Heart left ventricle (tissue), 16 donors: Measurements from ENCODE around the gene MAPK10. TPM values are rescaled to one million over a fixed set of nuclear protein-coding genes. Genes with fewer than 3 reads are reported as not detected.

Experiments
- ATAC-seq, 4 donors: fragments of 200-7000 bp; cut with Tn5 transposase; one replicate each; pipeline ENCODE4 v1.9.1; 2020 to 2022; ENCODE audit warnings: moderate library complexity in 4 of 4, mild to moderate bottlenecking in 3 of 4, moderate number of reproducible peaks in 1 of 4
- DNase-seq, 5 donors: peaks; one replicate each; pipeline ENCODE4 v3.0.0-alpha.2; 2020
- H3K27ac ChIP-seq, 12 donors: fragments of 200-600 bp; sonication (generic) in 4 of 12; one replicate each; pipeline versions ENCODE4 v1.5.0 to v1.8.0; 2016 to 2022; ENCODE audit warnings: mild to moderate bottlenecking in 2 of 12
- H3K27me3 ChIP-seq, 9 donors: fragments of 200-600 bp; sonication (generic) in 2 of 9; one replicate each; pipeline versions ENCODE4 v1.5.1 to v1.8.0; 2016 to 2022; ENCODE audit warnings: mild to moderate bottlenecking in 3 of 9
- H3K36me3 ChIP-seq, 9 donors: fragments of 200-600 bp; sonication (generic) in 2 of 9; one replicate each; pipeline versions ENCODE4 v1.5.0 to v1.8.0; 2018 to 2022; ENCODE audit warnings: mild to moderate bottlenecking in 2 of 9
- H3K4me1 ChIP-seq, 12 donors: fragments of 200-600 bp; sonication (generic) in 4 of 12; one replicate each; pipeline versions ENCODE4 v1.5.0 to v1.8.0; 2016 to 2022; ENCODE audit warnings: mild to moderate bottlenecking in 3 of 12
- H3K4me3 ChIP-seq, 12 donors: fragments of 200-600 bp; sonication (generic) in 4 of 12; one replicate each; pipeline versions ENCODE4 v1.5.0 to v1.8.0; 2017 to 2022; ENCODE audit warnings: mild to moderate bottlenecking in 9 of 12, moderate library complexity in 4 of 12
- H3K9me3 ChIP-seq, 12 donors: fragments of 200-600 bp; sonication (generic) in 4 of 12; one replicate each; pipeline versions ENCODE4 v1.5.0 to v1.8.0; 2016 to 2022; ENCODE audit warnings: mild to moderate bottlenecking in 1 of 12
- CTCF ChIP-seq, 12 donors: fragments of 200-600 bp; sonication (generic) in 4 of 12; IDR thresholded peaks; one replicate each; pipeline versions ENCODE4 v1.5.0 to v1.8.0; 2018 to 2022; ENCODE audit warnings: antibody characterized with exemption in 12 of 12, mild to moderate bottlenecking in 5 of 12
- POLR2A ChIP-seq, 2 donors: fragments of 450-650 bp; IDR thresholded peaks; one replicate each; pipeline ENCODE4 v1.6.1; 2017; ENCODE audit warnings: antibody characterized with exemption in 2 of 2, mild to moderate bottlenecking in 2 of 2, moderate library complexity in 2 of 2
- WGBS, 4 donors: extraction: QIAGEN DNeasy Blood & Tissue Kit in 2 of 4; methylation state at CpG; one replicate each; pipeline versions ENCODE4 v1.1.5 to v1.1.7; 2013 to 2018; 5-methylcytosine and 5-hydroxymethylcytosine counted together
- intact Hi-C, 10 donors: fragments of 100-400 bp; cut with DNase I; formaldehyde crosslinking; loops; one replicate each; pipeline versions ENCODE4 v1.11.1 to v1.14.2; 2022
- polyA plus RNA-seq, 2 donors: library from polyadenylated mRNA; stranded (reverse); fragments of 200-250 nt; gene quantifications; one replicate each; pipeline ENCODE4 v1.2.3, GENCODE V29; 2013
- total RNA-seq, 9 donors: library from RNA; depleted of rRNA in 2 of 9; stranded (reverse); fragments of >200 nt in 2 of 9; fragmentation: NEBNext Ultra II Directional in 3 of 9; extraction: Animal tissue kit (Norgen Biotek cat#: 25700) in 3 of 9; gene quantifications; one replicate each; pipeline versions ENCODE4 v1.1.0 to v1.2.4, GENCODE V29; 2016 to 2023
- donor health status: ischemic (EF 13 %, LVEDD 7.1; RV severe dilation, severe dysfunction).
- donor health status: healthy with polysubstance abuse.
- donor health status: DM: no; HTN: yes; CAD: no.
- donor health status: DM: no; HTN: no; CAD: no.
- donor health status: ischemic (EF 25% LVEDD 6.9; RV normal size, moderate dysfunction).
- donor health status: ischemic (EF 25% LVEDD 5.7; RV mildly dilated, moderate dysfunction).
- donor health status: healthy.
- donor health status: DM: yes; HTN: yes; CAD: no.
- donor health status: ischemic (EF 35%, LVEDD 5.7; RV mildly dilated, moderate dysfunction).
- donor health status: nonischemic (EF 11% LVEDD 7.7; RV severe dilation, severe dysfunction).
- donor health status: DM: yes; HTN: yes; CAD: no.
- donor health status: PGD.
- donor health status: ischemic (EF 29% LVEDD 5.4; RV normal size, mild dysfunction).
- donor health status: nonischemic (EF 23%, LVEDD 6.1; RV moderate dilation, normal function).

The MAPK10 gene
- total and polyA plus RNA-seq, 11 donors: 0.87 to 14.1 (median 2.7) TPM

GRCh38 chr4:86368433-86368832 lies 8.6 kb upstream of the MAPK10 start:
- intact Hi-C loops: no loop called here

GRCh38 chr4:86367577-86367976 lies 7.7 kb upstream of the MAPK10 start:
- Histone ChIP-seq H3K4me1 (peaks cover 0 to 5% (median 0%) of the 10 kb centered on the region in 12 donors), H3K9me3 (peaks cover 0 to 5% (median 0%) of the 10 kb centered on the region in 12 donors), H3K27ac (no peak overlapping the region), H3K36me3 (no peaks in the 10 kb centered on the region), H3K27me3 (no peaks in the 10 kb centered on the region), H3K4me3 (no peak overlapping the region)
- DNase-seq (no peak), ATAC-seq (no peak)
- intact Hi-C loops: no loop called here
- TF ChIP-seq POLR2A (IDR thresholded peaks at IDR 0.05) (no peak), CTCF (IDR thresholded peaks at IDR 0.05) (no peak)
- WGBS, 4 donors: 34 to 54% (median 46%) methylated on average over 1 of the region's 1 CpG

More at GRCh38 chr4:86368433-86368832, 8.6 kb upstream of the MAPK10 start:
- peaks cover 0 to 10% (median 0%) of the 10 kb centered on the region in 12 donors for H3K9me3 ChIP-seq
- no peak for ATAC-seq
- H3K36me3 ChIP-seq: no peaks in the 10 kb centered on the region
- 78 to 83% (median 81%) methylated on average over 4 of the region's 4 CpGs for WGBS, 4 donors
- peaks cover 0 to 5% (median 0%) of the 10 kb centered on the region in 12 donors for H3K4me1 ChIP-seq
- no peak for TF ChIP-seq POLR2A (IDR thresholded peaks at IDR 0.05)
- H3K27ac ChIP-seq: no peak overlapping the region
- H3K4me3 ChIP-seq: no peak overlapping the region
- DNase-seq: no peak
- H3K27me3 ChIP-seq: no peaks in the 10 kb centered on the region

- Histone ChIP-seq H3K36me3 (no peaks in the 10 kb centered on the region), H3K4me1 (peaks cover 0 to 5% (median 0%) of the 10 kb centered on the region in 12 donors), H3K27ac (no peak overlapping the region), H3K9me3 (peaks cover 0 to under 1% (median 0%) of the 10 kb centered on the region in 12 donors), H3K27me3 (no peaks in the 10 kb centered on the region), H3K4me3 (no peak overlapping the region)
- 56 to 72% (median 66%) methylated on average over 1 of the region's 1 CpG for WGBS, 4 donors
- intact Hi-C loops: no loop called here
- DNase-seq (no peak), ATAC-seq (no peak)
- TF ChIP-seq POLR2A (IDR thresholded peaks at IDR 0.05) (no peak), CTCF (IDR thresholded peaks at IDR 0.05) (no peak)
Measured at GRCh38 chr4:86366920-86367319, 7.1 kb upstream of the MAPK10 start.

GRCh38 chr4:86362510-86362909 lies 2.7 kb upstream of the MAPK10 start:
- ATAC-seq (no peak), DNase-seq (no peak)
- no peaks in the 10 kb centered on the region for H3K36me3 ChIP-seq
- H3K9me3 ChIP-seq: no peaks in the 10 kb centered on the region
- TF ChIP-seq CTCF (IDR thresholded peaks at IDR 0.05) (no peak), POLR2A (IDR thresholded peaks at IDR 0.05) (no peak)
- H3K27me3 ChIP-seq: no peaks in the 10 kb centered on the region
- H3K4me1 ChIP-seq: peaks cover 0 to 13% (median 0%) of the 10 kb centered on the region in 12 donors
- no peak overlapping the region for H3K27ac ChIP-seq
- no peak overlapping the region for H3K4me3 ChIP-seq
- intact Hi-C loops: no loop called here

- DNase-seq: no peak
- H3K4me1 ChIP-seq: peaks cover 0 to 13% (median 0%) of the 10 kb centered on the region in 12 donors
- ATAC-seq: peak in 2 of 4 donors; percentile 23 to 25
- no peak overlapping the region for H3K27ac ChIP-seq
- H3K27me3 ChIP-seq: no peaks in the 10 kb centered on the region
- 26 to 42% (median 35%) methylated on average over 3 of the region's 3 CpGs for WGBS, 4 donors
- H3K4me3 ChIP-seq: no peak overlapping the region
- intact Hi-C loops: no loop called here
- no peaks in the 10 kb centered on the region for H3K9me3 ChIP-seq
- peaks cover 0 to 12% (median 0%) of the 10 kb centered on the region in 9 donors for H3K36me3 ChIP-seq
- no peak for TF ChIP-seq POLR2A (IDR thresholded peaks at IDR 0.05)
- no peak for TF ChIP-seq CTCF (IDR thresholded peaks at IDR 0.05)
Measured at GRCh38 chr4:86358257-86358656, 1.6 kb downstream of the MAPK10 start.
